SK-N-MC (cell line): ENCODE results near the gene SIL1.
"Not testable (repeated sequence)": the region's sequence is repeated elsewhere in the genome, so short reads cannot be mapped to it uniquely, and the experiment has no call there.

ENCODE experiments used
- DNase-seq: peaks from one replicate; pipeline ENCODE4 v3.0.0-alpha.2; 2011; ENCODE audit warnings: low read depth, low spot score
- H3K27ac ChIP-seq: fragments of 200-600 bp; sonication (generic); 2 replicates; pipeline ENCODE4 v1.5.1; 2016; ENCODE audit warnings: mixed run types
- H3K36me3 ChIP-seq: fragments of 200-600 bp; sonication (generic); 2 replicates; pipeline ENCODE4 v1.6.1; 2017; ENCODE audit warnings: antibody characterized with exemption, low read length, mixed read lengths; ENCODE audit not compliant: insufficient read depth
- H3K4me3 ChIP-seq: fragments of 200-600 bp; sonication (generic); 2 replicates; pipeline ENCODE4 v1.5.1; 2016
- H3K9ac ChIP-seq: fragments of 200-600 bp; sonication (generic); 2 replicates; pipeline ENCODE4 v1.8.0; 2017; ENCODE audit warnings: mixed run types, mixed read lengths; ENCODE audit not compliant: insufficient read length
- H3K9me3 ChIP-seq: fragments of 200-600 bp; sonication (generic); 2 replicates; pipeline ENCODE4 v1.6.1; 2017; ENCODE audit warnings: low read depth, mild to moderate bottlenecking, antibody characterized with exemption, low read length, moderate library complexity, mixed read lengths
- EZH2 ChIP-seq: fragments of 200-600 bp; sonication (generic); IDR thresholded peaks from one replicate; pipeline ENCODE4 v1.6.1; 2017; ENCODE audit warnings: antibody characterized with exemption
- FOXP2 ChIP-seq: optimal IDR thresholded peaks from 2 replicates; pipeline ENCODE3; 2011; ENCODE audit warnings: mild to moderate bottlenecking, moderate library complexity; ENCODE audit not compliant: insufficient read depth; ENCODE audit errors: extremely low read length, control extremely low read depth
- POLR2AphosphoS5 ChIP-seq: IDR thresholded peaks from 2 replicates; pipeline ENCODE4 v1.6.1; 2012; ENCODE audit warnings: mild to moderate bottlenecking, low read depth, low read length, borderline replicate concordance

SIL1 gene

GRCh38 chr5:139075066-139076050, 122.8 kb downstream of the SIL1 start:
- Histone ChIP-seq H3K4me3 (no peak overlapping the region), H3K9ac (no peak overlapping the region), H3K27ac (no peak overlapping the region), H3K9me3 (no peaks in the 10 kb centered on the region), H3K36me3 (no peaks in the 10 kb centered on the region)
- no peak for DNase-seq
- no peak for TF ChIP-seq POLR2AphosphoS5
- no peak for TF ChIP-seq FOXP2
- TF ChIP-seq EZH2: no peak

GRCh38 chr5:139073956-139074355, 124.2 kb downstream of the SIL1 start:
- not testable (repeated sequence) for DNase-seq, H3K27ac ChIP-seq, H3K9me3 ChIP-seq, H3K4me3 ChIP-seq, H3K36me3 ChIP-seq, H3K9ac ChIP-seq

- no peaks in the 10 kb centered on the region for H3K9me3 ChIP-seq
- H3K36me3 ChIP-seq: no peaks in the 10 kb centered on the region
- H3K4me3 ChIP-seq: no peak overlapping the region
- no peak for DNase-seq
- H3K9ac ChIP-seq: no peak overlapping the region
- TF ChIP-seq POLR2AphosphoS5: no peak
- no peak for TF ChIP-seq EZH2
- TF ChIP-seq FOXP2: no peak
- no peak overlapping the region for H3K27ac ChIP-seq
Measured at GRCh38 chr5:139068494-139069151, 129.5 kb downstream of the SIL1 start.

GRCh38 chr5:139068060-139068459, 130.1 kb downstream of the SIL1 start:
- DNase-seq: no peak
- Histone ChIP-seq H3K4me3 (no peak overlapping the region), H3K36me3 (no peaks in the 10 kb centered on the region), H3K27ac (no peak overlapping the region), H3K9ac (no peak overlapping the region), H3K9me3 (no peaks in the 10 kb centered on the region)
- TF ChIP-seq FOXP2: no peak
- TF ChIP-seq EZH2: no peak
- TF ChIP-seq POLR2AphosphoS5: no peak

GRCh38 chr5:139065306-139065705, 132.9 kb downstream of the SIL1 start:
- Histone ChIP-seq H3K27ac (no peak overlapping the region), H3K4me3 (no peak overlapping the region), H3K9me3 (no peaks in the 10 kb centered on the region), H3K9ac (no peak overlapping the region), H3K36me3 (no peaks in the 10 kb centered on the region)
- TF ChIP-seq EZH2 (no peak), FOXP2 (no peak), POLR2AphosphoS5 (no peak)
- DNase-seq: no peak

GRCh38 chr5:139064613-139065012, 133.6 kb downstream of the SIL1 start:
- TF ChIP-seq EZH2 (no peak), POLR2AphosphoS5 (no peak), FOXP2 (no peak)
- H3K27ac ChIP-seq: no peak overlapping the region
- H3K9ac ChIP-seq: no peak overlapping the region
- no peaks in the 10 kb centered on the region for H3K36me3 ChIP-seq
- H3K9me3 ChIP-seq: no peaks in the 10 kb centered on the region
- DNase-seq: no peak
- no peak overlapping the region for H3K4me3 ChIP-seq

GRCh38 chr5:139063664-139064054, 134.5 kb downstream of the SIL1 start:
- no peak overlapping the region for H3K27ac ChIP-seq
- no peak overlapping the region for H3K9ac ChIP-seq
- no peak for DNase-seq
- H3K4me3 ChIP-seq: no peak overlapping the region
- H3K9me3 ChIP-seq: no peaks in the 10 kb centered on the region
- no peaks in the 10 kb centered on the region for H3K36me3 ChIP-seq
- TF ChIP-seq POLR2AphosphoS5 (no peak), FOXP2 (no peak), EZH2 (no peak)

GRCh38 chr5:139062910-139063663, 135.1 kb downstream of the SIL1 start:
- Histone ChIP-seq H3K9ac (no peak overlapping the region), H3K36me3 (no peaks in the 10 kb centered on the region), H3K27ac (no peak overlapping the region), H3K4me3 (no peak overlapping the region), H3K9me3 (no peaks in the 10 kb centered on the region)
- TF ChIP-seq EZH2: no peak
- TF ChIP-seq POLR2AphosphoS5: no peak
- no peak for TF ChIP-seq FOXP2
- no peak for DNase-seq
